ENCODE data around the gene NUP85.

DNA sequence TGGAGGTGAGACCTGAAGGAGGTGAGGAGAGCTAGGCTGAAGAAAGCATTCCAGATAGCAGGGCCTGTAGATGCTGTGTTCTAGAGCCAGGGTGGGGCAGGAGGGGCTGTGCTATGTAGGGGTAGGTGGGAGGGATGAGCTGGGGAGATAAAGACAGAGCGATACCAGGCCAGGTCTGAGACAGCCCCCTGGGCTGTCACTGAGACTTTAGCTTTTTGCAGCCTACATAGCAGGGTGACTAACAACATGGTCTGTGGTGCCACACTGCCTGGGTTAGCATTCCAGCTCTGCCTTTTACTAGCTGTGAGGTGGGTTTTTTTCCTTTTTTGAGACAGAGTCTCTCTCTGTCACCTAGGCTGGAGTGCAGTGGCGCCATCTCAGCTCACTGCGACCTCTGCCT is 14.3 kb downstream of the NUP85 start:
- TF ChIP-seq, protein P1, sequence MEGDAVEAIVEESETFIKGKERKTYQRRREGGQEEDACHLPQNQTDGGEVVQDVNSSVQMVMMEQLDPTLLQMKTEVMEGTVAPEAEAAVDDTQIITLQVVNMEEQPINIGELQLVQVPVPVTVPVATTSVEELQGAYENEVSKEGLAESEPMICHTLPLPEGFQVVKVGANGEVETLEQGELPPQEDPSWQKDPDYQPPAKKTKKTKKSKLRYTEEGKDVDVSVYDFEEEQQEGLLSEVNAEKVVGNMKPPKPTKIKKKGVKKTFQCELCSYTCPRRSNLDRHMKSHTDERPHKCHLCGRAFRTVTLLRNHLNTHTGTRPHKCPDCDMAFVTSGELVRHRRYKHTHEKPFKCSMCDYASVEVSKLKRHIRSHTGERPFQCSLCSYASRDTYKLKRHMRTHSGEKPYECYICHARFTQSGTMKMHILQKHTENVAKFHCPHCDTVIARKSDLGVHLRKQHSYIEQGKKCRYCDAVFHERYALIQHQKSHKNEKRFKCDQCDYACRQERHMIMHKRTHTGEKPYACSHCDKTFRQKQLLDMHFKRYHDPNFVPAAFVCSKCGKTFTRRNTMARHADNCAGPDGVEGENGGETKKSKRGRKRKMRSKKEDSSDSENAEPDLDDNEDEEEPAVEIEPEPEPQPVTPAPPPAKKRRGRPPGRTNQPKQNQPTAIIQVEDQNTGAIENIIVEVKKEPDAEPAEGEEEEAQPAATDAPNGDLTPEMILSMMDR (IDR thresholded peaks at IDR 0.05; ENCODE audit: low read depth, low read length, missing input control), result no peak
- TF ChIP-seq RAD21 (IDR thresholded peaks at IDR 0.05) (no peak), EGR1 (IDR thresholded peaks at IDR 0.05; ENCODE audit: low read depth in 2 of 2) (no peak), JUND (IDR thresholded peaks at IDR 0.05) (no peak)

Data from liver (tissue), 3 donors.